Ecto neural progenitor cell (in vitro differentiated cells): ENCODE measurements around the gene TLK1.

Experiments
- DNase-seq: peaks from one replicate; pipeline ENCODE4 v3.0.0-alpha.2; 2018; ENCODE audit warnings: low spot score

TLK1 gene

DNA sequence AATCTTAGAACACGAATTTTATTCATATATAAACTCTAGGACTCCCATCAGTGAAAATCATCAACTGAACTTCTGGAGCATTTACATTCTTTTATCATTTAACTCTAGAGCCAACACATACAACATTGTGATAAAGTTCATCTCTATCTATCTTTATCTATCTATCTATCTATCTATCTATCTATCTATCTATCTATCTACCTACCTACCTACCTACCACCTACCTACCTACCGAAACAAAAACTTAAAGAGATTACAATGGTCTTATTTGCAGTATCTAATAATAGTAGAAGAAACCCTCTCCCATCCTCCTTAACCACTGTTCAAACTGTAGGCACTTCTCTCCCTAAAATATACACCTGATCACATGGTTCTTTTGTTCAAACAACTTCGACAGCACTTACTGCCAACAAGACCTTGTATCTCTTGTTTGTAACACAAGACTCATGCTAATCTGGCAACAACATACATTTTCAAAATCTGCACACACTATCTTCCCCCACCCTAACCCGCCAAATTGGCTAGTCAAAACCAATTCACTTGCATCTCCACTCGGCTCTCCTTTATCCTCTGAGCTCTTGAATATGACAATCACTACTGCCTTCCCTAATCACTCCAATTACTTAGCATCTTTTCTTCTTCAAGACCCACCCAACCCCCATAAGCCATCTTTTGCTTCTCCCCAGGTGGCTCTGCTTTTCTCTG lies 162.6 kb downstream of the TLK1 start:
- no peak for DNase-seq

DNA sequence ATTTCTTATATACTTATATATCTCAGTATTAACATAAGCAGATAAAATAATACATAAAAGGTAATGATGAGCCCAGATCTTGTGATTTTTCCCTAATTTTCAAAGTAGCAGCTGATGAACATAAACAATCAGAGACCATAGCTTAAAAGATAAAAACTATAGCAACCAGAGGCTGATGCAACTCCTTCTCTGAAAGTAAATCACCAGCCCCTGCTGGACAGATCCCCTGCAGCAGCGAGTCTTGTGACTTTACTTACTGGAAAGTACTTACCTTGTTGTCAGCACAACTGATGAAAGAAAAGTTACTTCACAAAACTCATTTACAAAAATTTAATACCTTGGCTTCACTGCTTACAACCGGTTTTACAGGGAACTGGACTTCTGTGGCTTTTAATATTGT lies 164.4 kb downstream of the TLK1 start:
- no peak for DNase-seq

DNA sequence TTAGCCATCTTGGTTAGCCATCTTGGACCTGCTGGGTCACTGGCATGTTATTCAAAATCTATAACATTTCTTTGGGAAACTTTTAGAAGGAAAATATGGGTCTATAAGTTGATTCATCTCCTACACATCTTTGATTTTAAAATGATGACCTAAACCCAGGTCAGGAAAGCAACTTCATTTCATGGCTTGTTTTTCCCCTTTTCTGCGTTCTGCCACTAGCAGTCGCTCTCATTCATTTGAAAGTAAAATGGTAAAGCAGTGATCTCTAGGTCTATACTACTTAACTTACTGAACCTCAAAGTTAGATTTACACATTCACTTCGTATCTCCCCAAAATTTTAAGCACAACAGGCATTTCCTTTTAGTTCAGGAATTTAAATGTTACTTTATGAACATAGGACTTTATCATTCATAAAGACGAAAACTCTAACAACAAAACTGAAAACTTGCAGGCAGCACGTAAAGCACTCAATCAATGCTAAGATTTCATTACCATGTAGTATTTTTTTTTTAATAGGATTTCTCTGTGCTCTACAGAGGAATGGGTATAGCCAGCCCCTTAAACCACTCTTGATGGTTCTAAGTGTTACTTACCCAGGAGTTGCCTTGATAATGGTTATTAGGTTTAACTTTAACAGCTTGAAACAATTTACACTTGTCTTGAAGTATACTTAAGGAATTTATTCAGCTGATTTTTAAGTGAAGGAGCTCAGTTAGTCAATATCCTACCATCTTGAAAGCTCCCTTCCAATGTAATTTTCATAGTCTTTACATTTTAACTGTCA lies 169.1 kb downstream of the TLK1 start:
- DNase-seq = no peak

DNA sequence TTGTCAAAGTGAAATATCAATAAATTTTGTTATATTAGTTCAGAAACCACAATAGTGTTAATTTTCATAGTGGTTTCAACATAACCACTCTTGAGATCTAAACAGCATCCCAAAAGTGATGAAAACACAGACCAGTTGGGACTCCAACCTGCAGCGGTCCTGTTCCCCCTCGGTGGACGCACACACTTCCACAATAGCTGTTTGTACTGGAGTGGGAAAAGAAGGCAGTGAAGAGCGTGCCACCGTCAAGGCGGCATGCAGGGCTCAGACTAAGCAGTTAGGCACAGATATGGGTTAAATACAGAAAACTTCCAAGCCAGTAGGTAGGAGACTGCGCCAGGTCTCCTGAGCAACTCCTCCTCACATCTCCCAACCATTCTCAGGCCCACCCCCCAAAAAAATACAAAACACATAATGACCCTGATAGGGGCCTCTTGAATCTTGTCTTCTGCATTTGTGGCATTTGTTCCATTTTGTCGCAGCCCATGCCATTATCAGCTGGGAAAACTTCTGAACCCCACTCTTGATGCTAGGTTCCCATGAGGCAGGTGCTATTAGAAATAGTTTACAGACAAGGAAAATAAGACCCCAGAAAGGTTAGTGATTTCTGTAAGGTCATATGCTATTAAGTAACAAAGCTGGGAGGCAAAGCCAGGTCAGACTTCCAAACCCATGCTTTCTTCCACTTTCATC lies 174.0 kb downstream of the TLK1 start:
- DNase-seq = no peak

DNA sequence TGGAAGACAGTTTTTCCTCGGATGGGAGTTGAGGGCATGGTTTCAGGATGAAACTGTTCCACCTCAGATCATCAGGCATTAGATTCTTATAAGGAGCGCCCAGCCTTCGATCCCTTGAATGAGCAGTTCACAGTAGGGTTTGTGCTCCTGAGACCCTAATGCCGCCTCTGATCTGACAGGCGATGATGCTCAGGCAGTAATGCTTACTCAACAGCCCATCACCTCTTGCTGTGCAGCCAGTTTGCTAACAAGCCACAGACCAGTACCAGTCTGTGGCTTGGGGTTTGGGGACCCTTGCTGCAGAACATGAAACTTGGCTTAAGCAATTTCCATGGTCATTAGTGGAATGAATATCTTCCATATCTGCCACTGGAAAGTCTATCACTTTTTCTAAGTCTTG lies 175.3 kb downstream of the TLK1 start:
- no peak for DNase-seq

DNA sequence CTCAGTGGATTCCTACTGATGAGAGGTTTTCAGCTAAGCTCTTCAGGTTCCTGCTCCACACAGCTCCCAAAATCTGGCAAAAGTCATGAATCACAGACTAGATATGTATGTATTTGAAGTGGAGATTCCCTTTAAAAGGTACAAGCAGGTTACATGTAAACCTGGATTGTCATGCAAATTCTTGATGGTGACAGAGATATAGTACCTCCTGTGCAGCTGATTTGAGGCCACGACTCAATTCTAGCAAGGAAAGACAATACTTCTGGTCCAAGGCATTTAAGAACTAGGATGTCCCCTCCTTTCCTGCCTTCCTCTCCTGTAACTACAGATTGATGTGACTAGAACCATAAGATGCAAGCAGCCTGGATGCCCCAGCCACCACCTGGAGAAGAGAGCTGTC lies 176.6 kb downstream of the TLK1 start:
- DNase-seq = no peak

DNA sequence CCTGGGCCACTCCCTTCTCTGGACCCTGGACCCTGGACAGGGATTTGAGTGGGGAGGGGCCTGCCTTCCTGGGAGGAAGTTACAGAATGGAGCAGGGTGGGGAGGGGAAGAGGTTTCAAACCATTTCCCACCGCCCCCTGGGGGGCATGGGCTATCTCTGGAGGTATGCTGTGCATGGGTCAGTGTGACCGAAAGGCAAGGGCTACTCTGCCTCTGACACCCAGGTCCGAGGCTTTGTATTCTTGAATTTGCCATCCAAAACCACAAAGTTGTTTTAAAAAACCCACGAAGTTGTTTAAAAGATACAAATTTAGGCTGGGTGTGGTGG lies 184.8 kb downstream of the TLK1 start:
- no peak for DNase-seq

DNA sequence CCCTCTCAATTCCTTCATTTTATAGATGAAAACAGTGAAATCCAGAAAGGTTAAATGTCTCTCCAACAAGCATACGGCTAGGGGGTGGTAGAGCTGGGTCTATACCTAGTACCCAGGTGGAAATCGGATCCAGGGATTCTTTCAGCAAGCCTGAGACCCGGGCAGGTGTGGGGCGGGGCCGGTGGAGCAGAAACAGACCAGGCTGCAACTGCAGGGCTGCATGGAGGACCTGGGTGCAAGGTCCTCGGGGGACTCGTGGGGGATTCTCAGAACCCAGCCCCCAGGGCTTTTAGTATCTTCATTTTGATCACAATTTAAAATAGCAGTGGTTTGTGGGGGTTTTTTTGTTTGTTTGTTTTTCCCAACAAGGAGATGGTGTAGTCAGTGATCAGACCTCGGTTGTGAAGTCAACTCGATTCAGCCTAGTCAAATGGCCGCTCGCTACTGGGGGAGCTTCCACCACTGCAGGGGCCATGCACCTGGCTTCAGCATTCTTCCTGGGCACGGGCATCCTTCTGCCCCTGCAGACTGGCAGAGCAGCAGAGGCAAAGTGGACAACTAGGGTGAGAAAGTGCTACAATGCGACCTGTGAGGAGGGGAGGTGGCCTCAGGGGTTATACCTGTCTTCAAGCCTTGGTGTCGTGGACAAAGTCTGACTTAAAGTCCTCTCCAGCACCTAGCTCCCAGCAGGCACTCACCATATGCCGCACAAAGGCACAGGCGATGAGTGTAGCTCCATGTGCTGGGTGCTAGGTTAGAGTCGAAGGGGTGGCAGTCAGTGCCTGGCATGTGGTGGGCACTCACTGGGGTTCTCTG lies 185.4 kb downstream of the TLK1 start:
- no peak for DNase-seq

DNA sequence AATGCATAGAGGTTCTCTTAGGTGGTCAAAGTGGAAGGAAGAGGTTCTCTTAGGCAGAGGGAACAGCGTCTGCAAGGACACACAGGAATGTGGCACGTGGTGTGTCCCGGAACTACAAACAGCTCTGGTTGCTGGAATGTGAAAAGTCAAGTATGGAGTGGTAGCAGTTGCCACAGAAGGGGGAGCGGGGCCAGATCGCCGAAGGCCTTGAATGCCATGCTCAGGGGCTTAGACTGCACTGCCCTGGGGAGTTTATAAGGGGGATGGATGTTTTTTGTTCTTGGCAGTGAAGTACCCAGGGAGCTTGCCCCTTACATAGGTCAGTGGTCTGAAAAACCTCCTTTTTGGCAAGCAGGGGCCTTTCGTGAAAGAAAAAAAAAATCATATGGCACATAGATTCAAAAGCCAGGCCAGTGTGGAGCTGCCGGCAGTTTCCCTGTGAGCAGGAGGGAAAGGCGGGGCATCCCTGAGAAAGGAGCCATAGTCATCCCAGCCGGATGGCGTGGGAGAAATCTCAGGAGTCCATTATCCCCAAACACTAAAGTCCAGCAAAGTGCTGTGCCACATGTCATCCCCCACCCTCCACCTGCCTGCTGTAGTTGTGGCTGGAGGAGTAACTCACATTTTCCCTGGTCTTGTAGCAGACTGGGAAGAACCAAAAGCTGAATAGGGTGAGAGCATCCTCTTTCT lies 186.2 kb downstream of the TLK1 start:
- no peak for DNase-seq

DNA sequence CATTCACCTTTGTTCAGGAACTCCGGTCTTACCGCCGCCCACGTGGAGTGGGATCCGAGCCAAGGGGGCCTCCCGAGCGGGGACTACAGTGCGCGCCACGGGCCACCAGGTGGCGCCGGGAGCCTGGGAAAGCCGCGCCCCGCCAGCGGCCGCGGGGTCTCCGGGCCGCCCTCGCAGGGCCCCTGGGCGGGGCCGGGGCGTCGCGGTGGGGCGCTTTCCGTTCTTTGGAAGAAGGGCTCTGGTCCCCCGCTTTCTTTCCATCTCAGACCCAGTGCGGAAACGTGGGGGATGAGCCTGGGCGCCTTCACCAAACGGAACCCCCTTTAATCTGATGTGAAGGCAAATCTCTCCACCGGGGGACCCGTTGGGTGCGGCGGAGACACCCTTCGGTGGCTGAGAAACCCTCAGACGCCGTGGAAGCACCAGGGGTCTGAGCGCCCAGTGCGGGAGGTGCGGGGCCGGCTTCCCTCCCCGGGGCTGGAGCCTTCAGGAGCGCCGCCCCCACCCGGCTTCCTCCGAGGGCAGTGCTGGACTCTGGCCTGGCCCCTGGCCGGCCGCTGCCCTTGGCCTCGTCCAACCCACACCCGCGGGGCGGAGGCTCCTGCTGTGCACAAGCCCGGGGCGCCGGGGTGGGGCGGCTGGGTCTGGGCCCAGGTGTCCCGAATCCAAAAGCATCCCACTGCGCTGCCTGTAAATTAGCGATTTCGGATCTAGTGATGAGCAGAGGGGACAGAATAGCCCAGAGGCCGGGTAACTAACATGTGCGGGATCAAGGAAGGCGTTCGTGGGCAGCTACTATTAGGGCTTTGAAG lies 187.0 kb downstream of the TLK1 start:
- DNase-seq = peak; percentile 89

DNA sequence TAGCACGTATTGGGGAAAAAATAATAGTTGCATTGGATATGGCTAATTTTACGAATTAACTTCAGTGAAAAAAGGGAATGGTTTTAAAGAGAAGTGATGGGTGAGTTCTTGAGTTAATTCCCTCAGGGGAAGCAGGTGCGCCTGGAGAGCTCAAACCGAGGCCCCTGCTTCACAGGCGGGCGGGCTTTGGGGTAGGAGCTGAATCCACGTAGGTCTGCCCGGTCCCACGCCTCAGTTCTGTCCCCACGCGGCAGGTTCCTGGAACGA lies 187.5 kb downstream of the TLK1 start:
- DNase-seq = no peak

DNA sequence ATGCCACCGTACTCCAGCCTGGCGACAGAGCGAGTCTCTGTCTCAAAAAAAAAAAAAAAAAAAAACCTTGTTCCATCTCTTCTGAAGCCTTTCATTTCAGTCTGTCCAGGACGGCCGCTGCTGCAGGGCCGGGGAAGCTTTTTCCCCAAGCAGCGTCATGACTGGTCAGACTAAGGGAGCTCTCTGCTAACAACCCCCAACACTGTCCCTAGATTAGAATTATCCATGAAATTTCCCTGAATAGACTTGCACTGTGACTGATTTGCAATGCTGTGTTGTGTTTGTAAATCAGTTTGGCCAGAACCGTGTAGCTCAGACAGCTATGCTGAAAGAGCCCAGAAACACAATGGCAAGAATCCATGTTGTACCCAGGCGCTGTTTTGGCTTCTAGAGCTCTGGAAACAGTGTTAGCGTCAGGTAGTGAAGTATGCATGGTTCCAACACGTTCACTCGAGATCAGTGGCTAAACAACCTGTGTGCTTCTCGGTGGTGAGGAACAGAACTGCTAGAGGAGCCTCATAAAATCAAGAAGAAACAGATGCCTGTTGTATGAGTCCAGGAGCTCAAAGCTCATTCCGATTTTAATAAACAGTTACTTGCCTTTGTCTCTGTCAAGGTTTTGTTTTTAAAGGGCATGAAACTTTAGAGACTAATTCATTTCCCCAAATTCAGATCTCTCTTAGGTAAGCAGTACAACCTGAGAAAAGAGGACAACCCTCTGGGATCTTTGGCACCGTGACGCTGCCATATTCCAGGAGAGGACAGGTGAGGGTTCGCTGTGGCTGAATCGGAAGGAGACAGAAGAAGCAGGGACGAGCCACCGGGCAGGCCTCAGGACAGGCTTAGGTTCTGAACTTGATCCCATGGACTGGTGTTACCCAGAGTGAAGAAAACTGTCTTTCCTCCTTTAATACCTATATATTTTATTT lies 188.1 kb downstream of the TLK1 start:
- no peak for DNase-seq

DNA sequence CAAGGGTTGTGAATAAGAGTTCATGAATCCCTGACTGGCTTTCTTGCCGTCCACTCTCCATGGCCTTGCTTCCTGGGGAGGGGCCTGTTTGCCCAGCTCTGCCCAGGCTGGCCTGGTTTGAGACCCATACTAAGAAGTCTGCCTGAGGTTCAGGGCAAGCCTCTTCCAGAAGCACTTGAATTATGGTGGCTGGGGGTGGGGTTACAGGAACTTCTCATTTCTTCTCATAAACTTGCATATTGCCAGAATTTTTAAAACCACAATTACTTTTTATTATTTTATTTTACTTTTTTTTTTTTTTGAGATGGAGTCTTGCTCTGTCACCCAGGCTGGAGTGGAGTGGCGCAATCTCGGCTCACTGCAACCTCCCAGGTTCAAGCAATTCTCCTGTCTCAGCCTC lies 189.6 kb downstream of the TLK1 start:
- DNase-seq = no peak

DNA sequence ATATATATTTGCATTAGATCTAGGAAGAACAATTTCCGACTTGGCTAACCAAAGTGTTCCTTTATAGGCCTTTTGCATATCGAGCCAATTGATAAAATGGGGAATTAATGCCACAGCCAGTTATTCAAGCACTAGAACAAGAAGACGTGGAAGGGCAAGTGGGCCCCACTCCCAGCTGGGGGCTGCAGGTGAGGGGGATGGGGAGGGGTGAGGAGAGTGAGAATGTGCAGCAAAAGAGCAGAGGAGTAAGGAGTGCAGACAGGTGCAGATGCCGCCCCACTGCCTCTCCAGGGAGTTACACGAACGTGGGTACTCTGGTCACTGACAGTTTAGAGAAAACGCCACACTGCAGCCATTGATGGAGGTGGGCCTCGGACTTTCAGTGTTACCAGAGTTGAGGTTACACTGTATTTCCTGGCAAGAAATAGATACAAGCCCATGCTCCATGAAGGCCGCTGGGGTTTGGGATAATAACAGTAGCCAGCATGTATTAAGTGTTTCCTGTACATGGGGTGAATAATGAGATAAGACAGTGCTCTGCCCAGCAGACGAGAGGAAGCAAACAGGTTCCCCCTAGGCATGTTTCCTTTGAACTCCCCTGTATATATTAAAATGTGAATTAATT lies 190.7 kb downstream of the TLK1 start:
- DNase-seq = no peak

DNA sequence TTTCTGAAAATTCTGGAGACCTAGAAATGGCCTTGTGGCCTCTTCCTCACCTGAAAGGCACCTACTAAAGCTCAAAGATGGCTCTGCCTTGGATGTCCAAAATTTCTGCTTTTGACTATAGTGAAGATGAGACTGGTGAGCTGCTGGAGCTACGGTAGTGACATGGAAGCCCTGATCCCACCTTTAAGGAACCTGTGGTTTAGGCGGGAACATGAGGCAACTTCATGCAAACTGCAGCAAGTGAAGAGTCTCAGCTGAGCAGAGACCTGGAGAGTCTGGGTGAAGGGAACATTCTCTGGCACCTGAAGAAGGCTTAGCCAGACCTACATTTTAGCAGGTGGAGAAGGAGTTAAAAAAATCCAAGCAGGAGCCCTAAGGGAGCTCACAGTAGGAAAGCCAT lies 191.7 kb downstream of the TLK1 start:
- no peak for DNase-seq

DNA sequence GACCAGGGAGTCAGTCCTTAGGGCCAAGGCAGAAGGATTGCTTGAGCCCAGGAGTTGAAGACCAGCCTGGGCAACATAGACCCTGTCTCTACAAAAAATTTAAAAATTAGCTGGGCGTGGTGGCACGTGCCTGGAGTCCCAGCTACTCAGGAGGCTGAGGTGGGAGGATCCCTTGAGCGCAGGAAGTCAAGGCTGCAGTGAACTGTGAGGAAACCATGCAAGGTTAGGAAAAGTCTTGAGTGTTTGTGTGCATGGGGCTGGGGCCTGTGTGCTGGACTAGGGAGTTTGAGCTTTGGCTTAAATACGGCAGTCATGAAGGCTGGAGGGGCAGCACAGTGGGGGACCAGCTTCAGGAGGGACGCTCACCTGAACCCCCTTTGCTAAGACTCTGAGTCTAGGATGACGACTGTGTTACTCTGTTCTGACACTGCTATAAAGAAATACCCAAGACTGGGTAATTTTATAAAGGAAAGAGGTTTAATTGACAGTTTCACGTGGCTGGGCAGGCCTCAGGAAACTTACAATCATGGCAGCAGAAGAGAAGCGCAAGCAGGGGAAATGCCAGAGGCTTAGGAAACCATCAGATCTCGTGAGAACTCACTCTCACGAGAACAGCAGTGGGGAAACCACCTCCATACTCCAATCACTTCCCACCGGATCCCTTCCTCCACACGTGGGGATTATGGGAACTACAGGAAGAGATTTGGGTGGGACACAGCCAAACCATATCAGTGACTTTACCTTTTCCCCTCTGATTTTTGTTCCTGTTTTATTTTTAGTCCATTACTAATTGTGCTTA lies 192.3 kb downstream of the TLK1 start:
- no peak for DNase-seq

DNA sequence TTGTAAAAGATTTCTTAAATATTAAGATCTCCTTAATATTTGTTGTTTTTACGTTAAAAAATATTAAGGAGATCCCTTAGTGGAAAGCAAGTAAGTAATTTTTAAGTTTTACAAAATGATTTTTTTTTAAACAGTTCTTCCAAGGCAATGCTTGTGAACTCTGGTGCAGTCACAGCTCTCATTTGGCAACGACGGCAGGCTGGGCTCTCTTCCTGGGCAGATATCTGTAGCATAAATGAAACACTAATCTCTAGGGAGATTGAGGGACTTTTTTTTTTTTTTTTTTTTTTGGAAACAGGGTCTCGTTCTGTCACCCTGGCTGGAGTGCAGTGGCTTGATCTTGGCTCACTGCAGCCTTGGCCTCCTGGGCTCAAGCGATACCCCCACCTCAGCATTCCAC lies 193.1 kb downstream of the TLK1 start:
- DNase-seq = no peak

DNA sequence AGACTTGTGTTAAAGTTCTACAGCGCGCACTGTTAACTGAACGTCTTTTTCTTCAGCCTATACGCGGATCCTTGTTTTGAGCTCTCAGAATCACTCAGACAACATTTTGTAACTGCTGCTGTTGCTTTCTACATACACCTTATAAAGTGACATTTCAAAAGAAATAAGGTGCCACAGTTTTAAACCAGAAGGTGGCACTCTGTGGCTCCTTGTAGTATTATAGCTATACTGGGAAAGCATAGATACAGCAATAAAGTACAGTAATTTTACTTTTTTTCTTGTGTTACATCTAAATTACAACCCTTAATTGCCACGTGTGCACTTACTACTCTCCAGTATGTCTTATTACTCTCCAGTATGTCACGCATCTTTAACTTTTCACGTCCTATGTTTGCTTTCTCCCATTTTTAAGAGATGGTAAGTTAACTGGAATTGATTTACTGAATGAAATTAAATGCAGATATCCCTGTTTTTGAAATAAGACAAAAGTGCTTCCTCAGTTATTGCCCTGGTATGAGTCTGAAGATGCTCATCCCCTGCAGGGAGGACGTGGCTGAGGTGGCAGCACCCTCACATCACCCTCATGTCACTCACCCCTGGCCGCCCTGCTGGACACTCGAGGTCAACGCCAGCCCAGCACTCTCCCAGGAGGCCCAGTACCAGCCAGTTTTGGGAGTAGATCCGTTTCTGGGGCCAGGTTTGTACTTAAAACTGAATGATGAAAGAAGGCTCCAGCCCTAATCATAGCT lies 193.9 kb downstream of the TLK1 start:
- no peak for DNase-seq
